Measurements from ENCODE around the gene DHX35. TPM values are rescaled to one million over a fixed set of nuclear protein-coding genes. Genes with fewer than 3 reads are reported as not detected.

Gene DHX35
- total RNA-seq, 4 donors from 2014 or later = 16.1 to 17.9 (median 16.4) TPM

DNA sequence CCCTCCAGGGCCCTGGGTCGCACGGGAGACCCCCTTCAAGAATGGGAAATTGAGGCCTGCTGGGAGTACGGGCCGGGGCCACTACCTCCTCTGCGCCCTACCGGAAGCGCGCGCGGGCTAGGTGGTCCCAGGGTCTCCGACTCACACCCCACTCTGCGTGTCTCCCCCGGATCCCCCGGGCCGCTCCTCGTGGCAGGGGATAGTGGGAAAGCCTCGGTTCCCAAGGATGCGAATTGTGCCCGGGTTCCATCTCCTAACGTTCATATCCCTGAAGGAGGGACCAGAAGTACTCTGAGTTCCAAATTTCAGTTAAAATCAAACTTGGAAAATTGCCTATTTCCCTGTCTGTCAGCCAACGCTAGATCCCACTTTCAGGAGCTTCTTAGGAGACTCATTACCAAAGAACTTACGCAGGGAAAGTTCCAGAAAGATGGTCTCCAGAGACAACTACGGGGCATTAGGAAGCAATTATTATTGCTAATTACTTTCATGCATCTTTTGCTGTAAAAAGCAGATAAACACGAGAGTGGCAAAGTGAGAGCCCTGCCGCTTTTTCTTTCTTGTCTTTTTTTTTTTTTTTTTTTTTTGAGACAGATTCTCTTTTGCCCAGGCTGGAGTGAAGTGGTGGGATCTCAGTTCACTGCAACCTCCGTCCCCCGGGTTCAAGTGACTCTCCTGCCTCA is 35.1 kb upstream of the DHX35 start:
- Histone ChIP-seq H3K9me3 (no peaks in the 10 kb centered on the region), H3K27ac (no peak overlapping the region), H3K4me1 (peaks cover 7 to 13% of the 10 kb centered on the region in 2 donors), H3K4me3 (replicated peaks in 1 of 3) (peak overlapping the region in 2 of 3 donors; percentile 29 to 51), H3K36me3 (no peaks in the 10 kb centered on the region), H3K27me3 (no peaks in the 10 kb centered on the region)
- 11 to 18% methylated on average over 13 to 15 of the region's 27 CpGs for WGBS, 2 donors
- intact Hi-C loops (cut with DNase I) = loop anchor here (5.0 kb wide), 1 partner anchor 120 kb away; no protein-coding TSS in a partner anchor
- TF ChIP-seq CTCF (IDR thresholded peaks at IDR 0.05) (no peak), POLR2A (IDR thresholded peaks at IDR 0.05) (no peak)
- DNase-seq = no peak

- Histone ChIP-seq H3K27ac (no peak overlapping the region), H3K27me3 (no peaks in the 10 kb centered on the region), H3K36me3 (no peaks in the 10 kb centered on the region), H3K4me1 (peaks cover 7 to 13% of the 10 kb centered on the region in 2 donors), H3K4me3 (replicated peaks in 1 of 3) (no peak overlapping the region), H3K9me3 (no peaks in the 10 kb centered on the region)
- WGBS, 2 donors = 64 to 71% methylated on average over 5 of the region's 5 CpGs
- intact Hi-C loops (cut with DNase I) = loop anchor here (5.0 kb wide), 1 partner anchor 119 kb away; no protein-coding TSS in a partner anchor
- no peak for DNase-seq
- no peak for TF ChIP-seq CTCF (IDR thresholded peaks at IDR 0.05)
- TF ChIP-seq POLR2A (IDR thresholded peaks at IDR 0.05) = no peak
Observed at GRCh38 chr20:38927902-38928578, 34.1 kb upstream of the DHX35 start.

- intact Hi-C loops (cut with DNase I) = no loop called here
- Histone ChIP-seq H3K9me3 (no peaks in the 10 kb centered on the region), H3K4me1 (peaks cover 7 to 13% of the 10 kb centered on the region in 2 donors), H3K27ac (no peak overlapping the region), H3K4me3 (replicated peaks in 1 of 3) (no peak overlapping the region), H3K36me3 (no peaks in the 10 kb centered on the region), H3K27me3 (no peaks in the 10 kb centered on the region)
- DNase-seq = no peak
- TF ChIP-seq CTCF (IDR thresholded peaks at IDR 0.05) = no peak
- 85 to 94% methylated on average over 1 of the region's 1 CpG for WGBS, 2 donors
Observed at GRCh38 chr20:38930242-38930569, 31.9 kb upstream of the DHX35 start.

GRCh38 chr20:38931984-38932383 is 30.2 kb upstream of the DHX35 start:
- Histone ChIP-seq H3K9me3 (no peaks in the 10 kb centered on the region), H3K27me3 (no peaks in the 10 kb centered on the region), H3K27ac (no peak overlapping the region), H3K36me3 (no peaks in the 10 kb centered on the region), H3K4me3 (replicated peaks in 1 of 3) (no peak overlapping the region), H3K4me1 (peaks cover 2 to 3% of the 10 kb centered on the region in 2 donors)
- WGBS, 2 donors = 93 to 98% methylated on average over 4 of the region's 4 CpGs
- intact Hi-C loops (cut with DNase I) = no loop called here
- TF ChIP-seq POLR2A (IDR thresholded peaks at IDR 0.05) = no peak
- TF ChIP-seq CTCF (IDR thresholded peaks at IDR 0.05) = no peak
- no peak for DNase-seq

- intact Hi-C loops (cut with DNase I) = no loop called here
- Histone ChIP-seq H3K4me1 (no peaks in the 10 kb centered on the region), H3K4me3 (replicated peaks in 1 of 3) (no peak overlapping the region), H3K27me3 (no peaks in the 10 kb centered on the region), H3K9me3 (no peaks in the 10 kb centered on the region), H3K36me3 (no peaks in the 10 kb centered on the region), H3K27ac (no peak overlapping the region)
- WGBS, 2 donors = 77% methylated on average over 9 of the region's 9 CpGs
- TF ChIP-seq CTCF (IDR thresholded peaks at IDR 0.05) = no peak
- TF ChIP-seq POLR2A (IDR thresholded peaks at IDR 0.05) = no peak
- no peak for DNase-seq
Observed at GRCh38 chr20:38932457-38933120, 29.6 kb upstream of the DHX35 start.
